Memory B cell (primary cell): ENCODE results near the gene CBLN4.

ENCODE experiments used
- ATAC-seq: fragments of 150-1000 bp; cut with Tn5 transposase; 2 replicates; pipeline ENCODE4 v1.10.0; 2021; ENCODE audit warnings: low read depth, mild to moderate bottlenecking, moderate library complexity
- DNase-seq, 2 donors: peaks; one replicate each; pipeline ENCODE4 v3.0.0; 2022; ENCODE audit warnings: low spot score in 2 of 2
- H3K27ac Mint-ChIP-seq: one replicate; pipeline ENCODE4 v1.8.0; 2022; ENCODE audit warnings: mild to moderate bottlenecking, moderate library complexity, mixed read lengths
- H3K27me3 Mint-ChIP-seq: one replicate; pipeline ENCODE4 v1.8.0; 2022; ENCODE audit warnings: mixed read lengths
- H3K36me3 Mint-ChIP-seq: one replicate; pipeline ENCODE4 v1.8.0; 2022; ENCODE audit warnings: mild to moderate bottlenecking, mixed read lengths
- H3K4me1 Mint-ChIP-seq: one replicate; pipeline ENCODE4 v1.8.0; 2022; ENCODE audit warnings: mixed read lengths
- H3K4me3 Mint-ChIP-seq: one replicate; pipeline ENCODE4 v1.8.0; 2022; ENCODE audit warnings: mild to moderate bottlenecking, moderate library complexity, mixed read lengths
- H3K9me3 Mint-ChIP-seq: one replicate; pipeline ENCODE4 v1.8.0; 2022; ENCODE audit warnings: mixed read lengths

The CBLN4 gene

GRCh38 chr20:55977690-55978459 lies 27.4 kb downstream of the CBLN4 start:
- no peak overlapping the region for H3K4me3 Mint-ChIP-seq
- peaks cover 6% of the 10 kb centered on the region for H3K9me3 Mint-ChIP-seq
- ATAC-seq (no peak), DNase-seq (no peak)
- no peaks in the 10 kb centered on the region for H3K4me1 Mint-ChIP-seq
- peaks cover 1% of the 10 kb centered on the region for H3K36me3 Mint-ChIP-seq
- no peaks in the 10 kb centered on the region for H3K27me3 Mint-ChIP-seq
- no peak overlapping the region for H3K27ac Mint-ChIP-seq

- Mint-ChIP-seq H3K9me3 (peaks cover 7% of the 10 kb centered on the region), H3K4me3 (no peak overlapping the region), H3K27ac (no peak overlapping the region)
Measured at GRCh38 chr20:55974491-55975202, 30.7 kb downstream of the CBLN4 start.

GRCh38 chr20:55964790-55965189 lies 40.5 kb downstream of the CBLN4 start:
- H3K9me3 Mint-ChIP-seq, result peaks cover 12% of the 10 kb centered on the region
- no peak for ATAC-seq
- no peaks in the 10 kb centered on the region for H3K4me1 Mint-ChIP-seq
- no peak overlapping the region for H3K4me3 Mint-ChIP-seq
- no peaks in the 10 kb centered on the region for H3K27me3 Mint-ChIP-seq
- no peak overlapping the region for H3K27ac Mint-ChIP-seq
- no peaks in the 10 kb centered on the region for H3K36me3 Mint-ChIP-seq
- no peak for DNase-seq

More at GRCh38 chr20:55974491-55975202, 30.7 kb downstream of the CBLN4 start:
- no peaks in the 10 kb centered on the region for H3K27me3 Mint-ChIP-seq
- no peak for DNase-seq
- no peaks in the 10 kb centered on the region for H3K4me1 Mint-ChIP-seq
- no peak for ATAC-seq
- H3K36me3 Mint-ChIP-seq, result no peaks in the 10 kb centered on the region

GRCh38 chr20:55961376-55962330 lies 43.7 kb downstream of the CBLN4 start:
- ATAC-seq, result no peak
- H3K9me3 Mint-ChIP-seq, result peaks cover 6% of the 10 kb centered on the region
- no peaks in the 10 kb centered on the region for H3K27me3 Mint-ChIP-seq
- H3K4me1 Mint-ChIP-seq, result no peaks in the 10 kb centered on the region
- no peak overlapping the region for H3K27ac Mint-ChIP-seq
- no peak for DNase-seq
- no peaks in the 10 kb centered on the region for H3K36me3 Mint-ChIP-seq
- no peak overlapping the region for H3K4me3 Mint-ChIP-seq

GRCh38 chr20:55953201-55953600 lies 52.1 kb downstream of the CBLN4 start:
- Mint-ChIP-seq H3K27me3 (no peaks in the 10 kb centered on the region), H3K9me3 (peaks cover 10% of the 10 kb centered on the region), H3K27ac (no peak overlapping the region), H3K4me3 (no peak overlapping the region), H3K4me1 (no peaks in the 10 kb centered on the region), H3K36me3 (no peaks in the 10 kb centered on the region)
- no peak for DNase-seq
- ATAC-seq, result no peak

- Mint-ChIP-seq H3K27ac (no peak overlapping the region), H3K4me3 (no peak overlapping the region), H3K4me1 (no peaks in the 10 kb centered on the region), H3K27me3 (no peaks in the 10 kb centered on the region), H3K9me3 (peaks cover 9% of the 10 kb centered on the region), H3K36me3 (no peaks in the 10 kb centered on the region)
- no peak for ATAC-seq
- no peak for DNase-seq
Measured at GRCh38 chr20:55947701-55948100, 57.6 kb downstream of the CBLN4 start.
